IMR-90 (cell line): ENCODE measurements around the gene ST6GALNAC3. TPM values are rescaled to one million over a fixed set of nuclear protein-coding genes. Genes with fewer than 3 reads are reported as not detected.
"Not testable (repeated sequence)": the region's sequence is repeated elsewhere in the genome, so short reads cannot be mapped to it uniquely, and the experiment has no call there.

Source experiments
- ATAC-seq: fragments of 200-7000 bp; cut with Tn5 transposase; 2 replicates; pipeline ENCODE4 v1.9.1; 2020; ENCODE audit warnings: low read depth, mild to moderate bottlenecking, moderate library complexity
- BruUV-seq: library from RNA; stranded (reverse); fragments of 400-500 nt; replicated peaks from 2 replicates; lab custom pipeline; 2021; lab: Mats Ljungman, UMichigan
- CTCF ChIA-PET: fragments of 300-600 bp; formaldehyde crosslinking; extraction: SDS; loops from one replicate; lab custom pipeline; 2021; ENCODE audit warnings: antibody characterized with exemption; lab: Yijun Ruan, JAX
- POLR2A ChIA-PET: fragments of 300-600 bp; sonication (Branson Sonifier 250); formaldehyde crosslinking; loops from one replicate; lab custom pipeline; 2022; ENCODE audit warnings: antibody characterized with exemption; ENCODE audit not compliant: unreplicated experiment; lab: Charles Lee
- DNase-seq: peaks from one replicate; pipeline ENCODE4 v3.0.0; 2013
- H2AFZ ChIP-seq: replicated peaks from 2 replicates; pipeline ENCODE3; 2013; ENCODE audit warnings: low read length, mild to moderate bottlenecking; ENCODE audit not compliant: poor library complexity
- H2AK5ac ChIP-seq: 2 replicates; pipeline ENCODE4 v1.6.1; 2013; ENCODE audit warnings: low read depth, low read length, inconsistent platforms
- H2AK9ac ChIP-seq: replicated peaks from 2 replicates; pipeline ENCODE3; 2013; ENCODE audit warnings: mild to moderate bottlenecking, low read depth, low read length, moderate library complexity; ENCODE audit not compliant: poor library complexity
- H2BK120ac ChIP-seq: 2 replicates; pipeline ENCODE4 v1.6.1; 2013; ENCODE audit warnings: low read depth, low read length, inconsistent platforms
- H2BK15ac ChIP-seq: 3 replicates; pipeline ENCODE4 v1.6.1; 2013; ENCODE audit warnings: low read depth, low read length, inconsistent platforms
- H2BK20ac ChIP-seq: 2 replicates; pipeline ENCODE4 v1.6.1; 2013; ENCODE audit warnings: low read depth, mild to moderate bottlenecking, inconsistent platforms, low read length, moderate library complexity
- H2BK5ac ChIP-seq: 2 replicates; pipeline ENCODE4 v1.6.1; 2013; ENCODE audit warnings: mild to moderate bottlenecking, low read depth, low read length, inconsistent platforms; ENCODE audit not compliant: poor library complexity, severe bottlenecking
- H3K14ac ChIP-seq: replicated peaks from 2 replicates; pipeline ENCODE4 v1.6.1; 2013; ENCODE audit warnings: low read depth, low read length, inconsistent platforms
- H3K18ac ChIP-seq: 2 replicates; pipeline ENCODE4 v1.6.1; 2013; ENCODE audit warnings: low read depth, low read length, control low read depth
- H3K23ac ChIP-seq: 2 replicates; pipeline ENCODE4 v1.6.1; 2013; ENCODE audit warnings: low read depth, low read length, inconsistent platforms
- H3K27ac ChIP-seq: 2 replicates; pipeline ENCODE4 v1.5.1; 2013; ENCODE audit warnings: mild to moderate bottlenecking, control low read depth, low read length; ENCODE audit not compliant: insufficient read depth
- H3K27me3 ChIP-seq: 2 replicates; pipeline ENCODE4 v1.6.1; 2013; ENCODE audit warnings: low read length; ENCODE audit not compliant: control insufficient read depth, insufficient read depth
- H3K36me3 ChIP-seq: 2 replicates; pipeline ENCODE4 v1.6.1; 2013; ENCODE audit warnings: low read length, mixed read lengths; ENCODE audit not compliant: control insufficient read depth, insufficient read depth
- H3K4ac ChIP-seq: 2 replicates; pipeline ENCODE4 v1.6.1; 2013; ENCODE audit warnings: low read depth, low read length, inconsistent platforms
- H3K4me1 ChIP-seq: 2 replicates; pipeline ENCODE4 v1.6.1; 2013; ENCODE audit warnings: low read length, mixed read lengths; ENCODE audit not compliant: control insufficient read depth, insufficient read depth
- H3K4me2 ChIP-seq: 2 replicates; pipeline ENCODE4 v1.6.1; 2013; ENCODE audit warnings: low read depth, mild to moderate bottlenecking, control low read depth, low read length, moderate library complexity
- H3K4me3 ChIP-seq: 2 replicates; pipeline ENCODE4 v1.5.1; 2013; ENCODE audit warnings: low read depth, mild to moderate bottlenecking, control low read depth, low read length, moderate library complexity; ENCODE audit not compliant: insufficient read depth
- H3K56ac ChIP-seq: 2 replicates; pipeline ENCODE4 v1.6.1; 2013; ENCODE audit warnings: low read length, inconsistent platforms; ENCODE audit not compliant: insufficient read depth; ENCODE audit errors: extremely low read depth
- H3K79me1 ChIP-seq, 2 experiments: 2 replicates each; pipeline ENCODE4 v1.6.1; 2013; ENCODE audit warnings: low read length in 2 of 2, inconsistent platforms in 1 of 2, low read depth in 1 of 2
- H3K9ac ChIP-seq: 2 replicates; pipeline ENCODE4 v1.6.1; 2013; ENCODE audit warnings: low read depth, low read length, control low read depth
- H3K9me1 ChIP-seq: 2 replicates; pipeline ENCODE4 v1.6.1; 2013; ENCODE audit warnings: low read length, inconsistent platforms; ENCODE audit not compliant: insufficient read depth
- H3K9me3 ChIP-seq: 2 replicates; pipeline ENCODE4 v1.6.1; 2013; ENCODE audit warnings: low read length; ENCODE audit not compliant: control insufficient read depth, insufficient read depth
- H4K20me1 ChIP-seq: 2 replicates; pipeline ENCODE4 v1.6.1; 2013; ENCODE audit warnings: low read length, inconsistent platforms; ENCODE audit not compliant: insufficient read depth
- H4K5ac ChIP-seq: 2 replicates; pipeline ENCODE4 v1.6.1; 2013; ENCODE audit warnings: mild to moderate bottlenecking, low read depth, low read length, control low read depth
- H4K8ac ChIP-seq, 2 experiments: 2 replicates each; pipeline ENCODE4 v1.6.1; 2013; ENCODE audit warnings: low read depth in 2 of 2, low read length in 2 of 2, control low read depth in 1 of 2, inconsistent platforms in 1 of 2
- H4K91ac ChIP-seq: 2 replicates; pipeline ENCODE4 v1.6.1; 2013; ENCODE audit warnings: low read depth, low read length, inconsistent platforms; ENCODE audit not compliant: insufficient read depth
- WGBS, 2 experiments: methylation state at CpG; one replicate each; pipeline versions ENCODE4 v1.1.5 to v1.1.7; 2013; ENCODE audit warnings: missing lambda C conversion rate in 2 of 2; ENCODE audit not compliant: insufficient read length in 1 of 2; ENCODE audit errors: extremely low coverage in 2 of 2; 5-methylcytosine and 5-hydroxymethylcytosine counted together
- dilution Hi-C: fragments of 300-500 bp; cut with HindIII; formaldehyde crosslinking; loops from one replicate; pipeline ENCODE4 v1.14.3; 2018; ENCODE audit warnings: low sequenced_read_pairs; ENCODE audit not compliant: unreplicated experiment
- in situ Hi-C: fragments of 300-500 bp; cut with MboI; formaldehyde crosslinking; loops from 3 replicates; pipeline ENCODE4 v1.14.3; 2019; ENCODE audit warnings: low sequenced_read_pairs, inconsistent platforms, mixed read lengths
- intact Hi-C: fragments of 100-400 bp; cut with micrococcal nuclease; formaldehyde crosslinking; loops from 2 replicates; pipeline ENCODE4 v1.10.0; 2022
- polyA plus RNA-seq, 3 experiments: library from polyadenylated mRNA; depleted of rRNA; stranded (reverse); fragments of >200 nt; gene quantifications; 2 replicates each; pipeline ENCODE4 v1.2.3, GENCODE V29; 2012; ENCODE audit warnings: low replicate concordance in 1 of 3
- total RNA-seq: library from RNA; depleted of rRNA; stranded (reverse); fragments of >200 nt; gene quantifications from 2 replicates; pipeline ENCODE4 v1.2.3, GENCODE V29; 2012

ST6GALNAC3 gene
- total and polyA plus RNA-seq, 2 of the 4 experiments (the other 2 are of a cell fraction): 0.65 to 1.3 TPM

DNA sequence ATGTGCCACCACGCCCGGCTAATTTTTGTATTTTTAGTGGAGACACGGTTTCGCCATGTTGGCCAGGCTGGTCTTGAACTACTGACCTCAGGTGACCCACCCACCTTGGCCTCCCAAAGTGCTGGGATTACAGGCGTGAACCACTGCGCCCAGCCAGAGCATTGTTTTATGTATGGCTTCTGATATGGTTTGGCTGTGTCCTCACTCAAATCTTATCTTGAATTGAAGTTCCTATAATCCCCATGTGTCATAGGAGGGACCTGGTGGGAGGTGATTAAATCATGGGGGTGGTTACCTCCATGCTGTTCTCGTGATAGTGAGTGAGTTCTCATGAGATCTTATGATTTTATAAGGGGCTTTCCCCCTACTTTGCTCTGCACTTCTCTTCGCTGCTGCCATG is 22.5 kb downstream of the ST6GALNAC3 start:
- H3K9me1 ChIP-seq, CTCF ChIA-PET, H3K27me3 ChIP-seq, H2BK20ac ChIP-seq, H2BK5ac ChIP-seq, dilution Hi-C loops, H3K4ac ChIP-seq, H4K91ac ChIP-seq, H3K9me3 ChIP-seq, H4K5ac ChIP-seq, H4K8ac ChIP-seq, in situ Hi-C loops, H3K4me2 ChIP-seq, H3K18ac ChIP-seq, H3K14ac ChIP-seq, H2AK9ac ChIP-seq, H3K79me1 ChIP-seq, H3K9ac ChIP-seq, H2AFZ ChIP-seq, H3K4me1 ChIP-seq, H3K36me3 ChIP-seq, H3K23ac ChIP-seq, H3K56ac ChIP-seq, H4K20me1 ChIP-seq, BruUV-seq, H2BK15ac ChIP-seq, H3K27ac ChIP-seq, H2AK5ac ChIP-seq, DNase-seq, H3K4me3 ChIP-seq, H2BK120ac ChIP-seq, intact Hi-C loops, ATAC-seq, POLR2A ChIA-PET: not testable (repeated sequence)
- no CpG with 5 or more reads among the region's 8 CpGs for WGBS, 2 experiments
